ENCODE data around the gene RNLS.

The RNLS gene

GRCh38 chr10:88455831-88456230 lies 127.3 kb downstream of the RNLS start:
- TF ChIP-seq ISL1 (CRISPR knock-in tag; IDR thresholded peaks at IDR 0.05) (peak; percentile 35; the same call in 1 of the 2 replicates), ZFP3 (CRISPR knock-in tag; IDR thresholded peaks at IDR 0.05) (no peak), BACH2 (CRISPR knock-in tag; IDR thresholded peaks at IDR 0.05; ENCODE audit: borderline replicate concordance) (no peak), ESRRG (CRISPR knock-in tag; IDR thresholded peaks at IDR 0.05) (no peak), ZNF8 (CRISPR knock-in tag; IDR thresholded peaks at IDR 0.05) (no peak), ARNTL (CRISPR knock-in tag; IDR thresholded peaks at IDR 0.05; ENCODE audit: borderline replicate concordance, low read depth) (no peak)
- ATAC-seq: no peak

- TF ChIP-seq PPARA (CRISPR knock-in tag; IDR thresholded peaks at IDR 0.05; ENCODE audit: borderline replicate concordance): no peak
- TF ChIP-seq CSDC2 (CRISPR knock-in tag; IDR thresholded peaks at IDR 0.05): no peak
- no peak for TF ChIP-seq ESRRG (CRISPR knock-in tag; IDR thresholded peaks at IDR 0.05)
- TF ChIP-seq RARB (CRISPR knock-in tag; IDR thresholded peaks at IDR 0.05): no peak
- TF ChIP-seq ZC3H10 (CRISPR knock-in tag; IDR thresholded peaks at IDR 0.05): no peak
- no peak for TF ChIP-seq TOX (CRISPR knock-in tag; IDR thresholded peaks at IDR 0.05; ENCODE audit: borderline replicate concordance)
- TF ChIP-seq SNAI2 (CRISPR knock-in tag; IDR thresholded peaks at IDR 0.05): no peak
- no peak for TF ChIP-seq ZFP30 (CRISPR knock-in tag; IDR thresholded peaks at IDR 0.05)
- no peak for TF ChIP-seq ZFP3 (CRISPR knock-in tag; IDR thresholded peaks at IDR 0.05)
- TF ChIP-seq ZNF70 (CRISPR knock-in tag; IDR thresholded peaks at IDR 0.05): no peak
- TF ChIP-seq ZNF8 (CRISPR knock-in tag; IDR thresholded peaks at IDR 0.05): no peak
- no peak for TF ChIP-seq POU6F1 (CRISPR knock-in tag; IDR thresholded peaks at IDR 0.05; ENCODE audit: borderline replicate concordance, low read depth)
- no peak for TF ChIP-seq ISL1 (CRISPR knock-in tag; IDR thresholded peaks at IDR 0.05)
- TF ChIP-seq CREB5 (CRISPR knock-in tag; IDR thresholded peaks at IDR 0.05; ENCODE audit: low read depth): no peak
- no peak for TF ChIP-seq TSHZ2 (CRISPR knock-in tag; IDR thresholded peaks at IDR 0.05)
- ATAC-seq: no peak
These were observed 132.9 kb downstream of the RNLS start for GRCh38 chr10:88450201-88450600.

GRCh38 chr10:88442716-88443115 lies 140.4 kb downstream of the RNLS start:
- ATAC-seq: no peak

More at GRCh38 chr10:88442716-88443115, 140.4 kb downstream of the RNLS start:
- TF ChIP-seq TSHZ2 (CRISPR knock-in tag; IDR thresholded peaks at IDR 0.05): no peak
- no peak for TF ChIP-seq GLIS3 (CRISPR knock-in tag; IDR thresholded peaks at IDR 0.05)
- no peak for TF ChIP-seq ZNF70 (CRISPR knock-in tag; IDR thresholded peaks at IDR 0.05)
- TF ChIP-seq ZFP3 (CRISPR knock-in tag; IDR thresholded peaks at IDR 0.05): no peak
- no peak for TF ChIP-seq ZC3H10 (CRISPR knock-in tag; IDR thresholded peaks at IDR 0.05)
- no peak for TF ChIP-seq CSRNP3 (CRISPR knock-in tag; IDR thresholded peaks at IDR 0.05)
- no peak for TF ChIP-seq TCF4 (CRISPR knock-in tag; IDR thresholded peaks at IDR 0.05; ENCODE audit: borderline replicate concordance)
- no peak for TF ChIP-seq ISL1 (CRISPR knock-in tag; IDR thresholded peaks at IDR 0.05)
- no peak for TF ChIP-seq POU6F1 (CRISPR knock-in tag; IDR thresholded peaks at IDR 0.05; ENCODE audit: borderline replicate concordance, low read depth)

Data from SK-N-SH treated with all-trans-retinoic acid at 6 μM for 48 hours (cell line).